ENCODE results near the gene SCN2B.

- TF ChIP-seq CTCF (IDR thresholded peaks at IDR 0.05), result no peak
- TF ChIP-seq EP300 (IDR thresholded peaks at IDR 0.05), result no peak
- TF ChIP-seq POLR2A (IDR thresholded peaks at IDR 0.05), result no peak
These were observed 8.1 kb downstream of the SCN2B start for GRCh38 chr11:118168316-118168715.
